HG03571 (cell line): ENCODE measurements around the gene RASA1.
"Not testable (repeated sequence)": the region's sequence is repeated elsewhere in the genome, so short reads cannot be mapped to it uniquely, and the experiment has no call there.

Experiments
- ATAC-seq: cut with Tn5 transposase; IDR thresholded peaks from one replicate; pipeline ENCODE4 v1.9.1; 2021; ENCODE audit not compliant: unreplicated experiment

Gene RASA1

GRCh38 chr5:87278590-87279100 lies 11.0 kb downstream of the RASA1 start:
- ATAC-seq: no peak

- ATAC-seq: no peak
Observed at GRCh38 chr5:87282269-87282668, 14.6 kb downstream of the RASA1 start.

- ATAC-seq: not testable (repeated sequence)
Observed at GRCh38 chr5:87287266-87287665, 19.6 kb downstream of the RASA1 start.

DNA sequence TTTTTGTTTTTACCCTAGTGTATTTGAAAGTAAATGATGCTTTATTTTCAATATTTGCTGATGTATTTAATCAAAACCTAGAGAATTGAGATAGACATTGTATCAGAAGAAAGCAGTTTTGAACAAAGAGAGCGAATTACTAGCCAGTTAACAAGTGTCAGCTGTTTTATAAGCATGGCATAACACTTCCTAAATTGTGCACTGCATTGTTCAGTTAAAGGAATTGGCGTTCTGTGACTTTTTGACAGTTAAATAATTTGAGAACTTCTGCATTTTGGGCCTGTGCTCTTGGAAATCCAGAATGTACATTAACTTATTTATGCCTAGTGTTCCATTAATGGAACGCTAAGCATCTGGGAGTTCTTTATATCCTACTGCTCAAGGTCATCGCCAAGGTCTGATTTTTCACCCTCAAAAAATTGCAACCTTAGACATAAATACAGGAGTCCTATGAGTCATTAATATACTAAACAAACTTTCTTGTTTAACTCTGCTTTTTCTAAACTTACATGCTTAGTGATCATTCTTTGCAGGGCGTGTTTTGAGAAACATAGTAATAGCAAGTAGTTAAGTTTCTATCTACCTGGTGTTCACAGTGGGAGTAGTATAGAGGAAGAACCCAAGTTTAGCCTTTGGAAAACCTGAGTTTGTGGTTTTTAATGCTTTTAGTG lies 31.1 kb downstream of the RASA1 start:
- ATAC-seq: no peak

DNA sequence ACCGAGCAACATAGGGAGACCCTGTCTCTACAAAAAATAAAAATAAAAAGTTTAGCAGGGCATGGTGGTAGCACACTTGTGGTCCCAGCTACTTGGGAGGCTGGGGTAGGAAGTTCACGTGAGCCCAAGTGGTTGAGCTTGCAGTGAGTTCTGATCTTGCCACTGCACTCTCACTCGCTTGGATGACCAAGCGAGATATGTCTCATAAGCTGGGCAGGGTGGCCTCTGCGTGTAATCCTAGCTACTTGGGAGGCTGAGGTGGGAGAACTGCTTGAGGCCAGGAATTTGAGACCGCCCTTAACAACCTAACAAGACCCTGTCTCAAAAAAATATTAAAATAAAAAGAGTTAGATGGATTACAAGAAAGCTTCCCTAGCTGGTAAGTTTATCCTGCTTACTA lies 32.5 kb downstream of the RASA1 start:
- ATAC-seq: no peak

- ATAC-seq: no peak
Observed at GRCh38 chr5:87300744-87301143, 33.1 kb downstream of the RASA1 start.

DNA sequence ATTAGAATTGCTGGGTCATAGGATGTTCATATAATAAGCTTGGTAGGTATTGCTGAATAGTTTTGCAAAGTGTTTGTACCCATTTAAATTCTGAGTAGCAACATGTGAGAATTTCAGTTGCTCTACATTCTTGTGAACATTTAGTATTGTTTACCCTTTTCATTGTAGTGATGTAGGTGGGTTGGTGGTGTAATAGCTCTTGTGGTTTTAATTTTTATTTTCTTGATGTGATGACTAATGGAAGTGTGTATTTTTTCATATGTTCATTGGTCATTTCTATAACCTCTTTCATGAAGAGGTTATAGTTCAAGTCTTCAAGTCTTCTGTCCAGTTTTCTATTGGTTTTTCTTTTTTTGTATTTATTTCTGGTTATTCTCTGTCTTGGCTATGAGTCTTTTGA lies 34.4 kb downstream of the RASA1 start:
- no peak for ATAC-seq

- no peak for ATAC-seq
Observed at GRCh38 chr5:87303324-87303723, 35.6 kb downstream of the RASA1 start.

DNA sequence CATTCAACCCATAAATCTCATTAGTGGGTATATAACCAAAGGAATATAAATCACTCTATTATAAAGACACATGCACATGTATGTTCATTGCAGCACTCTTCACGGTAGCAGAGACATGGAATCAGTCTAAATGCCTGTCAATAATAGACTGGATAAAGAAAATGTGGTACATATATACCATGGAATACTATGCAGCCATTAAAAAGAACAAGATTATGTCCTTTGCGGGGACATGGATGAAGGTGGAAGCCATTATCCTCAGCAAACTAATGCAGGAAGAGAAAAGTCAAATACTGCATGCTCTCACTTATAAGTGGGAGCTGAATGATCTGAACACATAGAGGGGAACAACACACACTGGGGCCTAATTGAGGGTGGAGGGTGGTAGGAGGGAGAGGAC lies 38.4 kb downstream of the RASA1 start:
- ATAC-seq: not testable (repeated sequence)

DNA sequence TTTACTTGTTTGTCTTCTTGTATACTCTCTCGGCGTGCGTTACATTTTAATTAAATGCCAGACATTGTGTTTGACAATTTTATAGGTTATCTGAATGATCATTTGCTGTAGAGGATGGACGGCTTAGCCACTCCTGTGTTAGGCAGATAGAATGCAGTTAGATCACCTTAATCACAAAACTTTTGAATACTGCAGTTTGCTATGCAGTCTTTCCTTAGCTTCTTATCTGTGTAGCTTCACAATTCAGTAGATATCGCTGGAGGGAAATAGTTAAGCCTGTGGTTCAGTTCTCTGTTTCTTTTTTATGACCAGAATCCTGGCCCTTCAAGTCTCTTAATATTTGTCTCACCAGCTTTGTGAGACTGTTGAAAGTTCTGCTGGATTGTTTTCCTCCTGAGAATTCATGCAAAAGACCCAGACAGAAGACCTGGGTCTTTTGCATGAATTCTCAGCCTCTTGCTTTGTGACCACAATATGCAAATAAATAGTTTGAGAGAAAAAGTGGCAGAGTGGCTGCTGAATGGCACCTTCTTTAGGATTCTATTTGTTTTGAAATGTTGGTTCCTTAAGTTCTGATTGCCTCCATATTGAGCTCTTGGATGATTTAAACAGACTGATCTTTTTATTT lies 40.2 kb downstream of the RASA1 start:
- ATAC-seq: peak; percentile 83

DNA sequence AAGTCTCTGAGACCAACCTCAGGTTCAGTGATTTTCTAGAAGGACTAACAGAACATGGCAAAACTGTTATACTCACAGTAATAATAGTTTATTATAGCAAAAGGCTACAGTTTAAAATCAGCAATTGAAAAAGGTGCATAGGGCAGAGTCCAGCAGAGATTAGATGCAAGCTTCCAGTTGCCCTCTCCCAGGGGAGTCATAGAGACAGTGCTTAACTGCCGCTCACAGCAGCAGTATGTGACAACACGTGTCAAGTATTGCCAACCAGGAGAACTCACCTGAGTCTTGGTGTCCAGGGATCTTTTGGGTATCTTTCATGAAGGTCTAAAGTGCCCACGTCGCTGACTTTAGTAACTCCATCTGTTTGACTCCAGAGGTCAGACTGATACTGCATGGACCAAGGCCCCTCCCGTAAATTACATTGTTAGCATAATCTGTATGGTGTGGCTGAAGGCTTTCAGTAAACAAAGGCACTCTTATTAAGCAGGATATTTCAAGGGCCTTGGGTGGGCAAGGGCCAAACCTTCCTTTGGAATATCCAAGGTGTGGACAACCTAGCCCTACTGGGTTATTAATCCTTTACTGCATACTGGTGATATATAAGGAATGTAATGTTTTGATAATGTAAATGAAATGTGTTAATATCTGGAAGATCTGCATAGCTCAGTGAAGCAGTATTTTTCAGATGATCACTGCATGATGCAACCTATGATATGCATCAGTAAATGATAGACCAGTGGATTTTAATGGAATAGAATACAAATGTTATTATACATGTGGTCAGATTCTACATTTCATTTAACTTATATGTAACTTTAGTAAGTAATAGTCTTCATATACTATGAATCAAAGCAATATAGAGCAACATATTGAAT lies 44.0 kb downstream of the RASA1 start:
- ATAC-seq: no peak

GRCh38 chr5:87313216-87313615 lies 45.5 kb downstream of the RASA1 start:
- no peak for ATAC-seq

DNA sequence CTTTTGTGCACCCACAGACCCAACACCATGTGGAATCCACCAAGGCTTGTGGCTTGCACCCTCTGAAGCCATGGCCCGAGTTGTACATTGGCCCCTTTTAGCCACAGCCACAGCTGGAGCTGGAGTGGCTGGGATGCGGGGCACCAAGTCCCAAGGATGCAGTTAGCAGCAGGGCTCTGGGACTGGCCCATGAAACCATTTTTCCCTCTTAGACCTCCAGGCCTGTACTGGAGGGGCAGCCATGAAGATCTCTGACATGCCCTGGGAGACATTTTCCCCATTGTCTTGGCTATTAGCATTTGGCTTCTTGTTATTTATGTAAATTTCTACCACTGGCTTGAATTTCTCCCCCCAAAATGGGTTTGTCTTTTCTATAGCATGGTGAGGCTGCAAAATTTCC lies 51.8 kb downstream of the RASA1 start:
- ATAC-seq: no peak

GRCh38 chr5:87321605-87322004 lies 53.9 kb downstream of the RASA1 start:
- ATAC-seq: no peak

DNA sequence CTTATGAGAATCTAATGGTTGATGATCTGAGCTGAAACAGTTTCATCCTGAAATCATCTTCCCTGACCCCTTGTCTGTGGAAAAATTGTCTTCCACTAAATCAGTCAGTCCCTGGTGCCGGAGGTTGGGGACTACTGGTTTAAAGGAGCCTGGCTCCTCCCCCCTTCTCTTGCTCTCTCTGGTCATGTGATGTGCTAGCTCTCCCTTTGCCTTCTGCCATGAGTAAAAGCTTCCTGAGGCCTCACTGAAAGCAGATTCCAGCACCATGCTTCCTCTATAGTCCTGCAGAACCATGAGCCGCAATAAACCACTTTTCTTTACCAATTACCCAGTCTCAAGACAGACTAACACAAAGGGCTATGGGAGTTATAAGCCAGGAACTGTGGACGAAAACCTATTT lies 54.7 kb downstream of the RASA1 start:
- no peak for ATAC-seq

GRCh38 chr5:87327998-87328397 lies 60.3 kb downstream of the RASA1 start:
- no peak for ATAC-seq

DNA sequence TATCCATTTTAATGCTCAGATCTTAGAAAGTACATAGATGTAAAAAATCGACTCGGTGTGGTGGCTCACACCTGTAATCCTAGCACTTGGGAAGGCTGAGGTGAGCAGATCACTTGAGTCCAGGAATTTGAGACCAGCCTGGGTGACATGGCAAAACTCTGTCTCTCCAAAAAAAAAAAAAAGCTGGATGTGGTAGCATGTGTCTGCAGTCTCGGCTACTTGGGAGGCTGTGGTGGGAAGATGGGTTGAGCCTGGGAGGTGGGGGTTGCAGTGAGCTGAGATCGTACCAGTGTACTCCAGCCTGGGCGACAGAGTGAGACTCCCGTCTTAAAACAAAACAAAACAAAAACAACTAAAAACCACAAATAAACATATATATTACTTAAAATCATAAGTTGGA lies 61.4 kb downstream of the RASA1 start:
- no peak for ATAC-seq

- no peak for ATAC-seq
Observed at GRCh38 chr5:87339986-87340385, 72.3 kb downstream of the RASA1 start.

- ATAC-seq: peak; percentile 99
Observed at GRCh38 chr5:87340716-87341115, 73.0 kb downstream of the RASA1 start.

DNA sequence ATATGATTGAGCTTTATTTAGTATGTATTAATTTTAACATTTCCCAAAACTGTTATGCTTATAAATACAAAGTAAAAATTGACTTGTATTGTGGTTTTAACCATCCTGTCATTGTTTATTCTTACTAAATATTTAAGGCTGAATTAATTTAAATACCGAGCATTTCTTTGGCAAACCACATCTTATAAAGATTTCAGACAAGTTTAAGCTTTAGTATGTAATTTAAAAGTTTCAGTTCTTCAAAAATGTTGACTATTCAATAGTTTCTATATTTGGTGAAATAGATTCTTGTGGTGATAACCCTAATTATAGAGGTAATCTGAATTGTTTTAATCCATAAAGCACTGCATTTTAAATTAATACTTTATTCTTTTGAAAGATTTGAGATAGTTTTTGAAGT lies 79.6 kb downstream of the RASA1 start:
- no peak for ATAC-seq

GRCh38 chr5:87347841-87348240 lies 80.2 kb downstream of the RASA1 start:
- no peak for ATAC-seq

GRCh38 chr5:87354496-87354895 lies 86.8 kb downstream of the RASA1 start:
- ATAC-seq: peak; percentile 95
